Measurements from ENCODE around the gene C1QTNF6.

Gene C1QTNF6

GRCh38 chr22:37146507-37147180 is 41.4 kb downstream of the C1QTNF6 start:
- no peak for FAIRE-seq

GRCh38 chr22:37146051-37146385 is 42.0 kb downstream of the C1QTNF6 start:
- no peak for FAIRE-seq

More at GRCh38 chr22:37146507-37147180, 41.4 kb downstream of the C1QTNF6 start:
- DNase-seq (ENCODE audit: low spot score) = no peak

GRCh38 chr22:37145180-37146050 is 42.6 kb downstream of the C1QTNF6 start:
- peak; percentile 13 for FAIRE-seq
- no peak for DNase-seq (ENCODE audit: low spot score)

More at GRCh38 chr22:37146051-37146385, 42.0 kb downstream of the C1QTNF6 start:
- DNase-seq (ENCODE audit: low spot score) = no peak

GRCh38 chr22:37144180-37144554 is 43.9 kb downstream of the C1QTNF6 start:
- no peak for DNase-seq (ENCODE audit: low spot score)
- no peak for FAIRE-seq

- no peak for DNase-seq (ENCODE audit: low spot score)
- FAIRE-seq = no peak
Observed at GRCh38 chr22:37141971-37142370, 46.1 kb downstream of the C1QTNF6 start.

- FAIRE-seq (no peak), DNase-seq (ENCODE audit: low spot score) (no peak)
Observed at GRCh38 chr22:37141476-37141875, 46.6 kb downstream of the C1QTNF6 start.

- no peak for FAIRE-seq
- DNase-seq (ENCODE audit: low spot score) = no peak
Observed at GRCh38 chr22:37140686-37141323, 47.2 kb downstream of the C1QTNF6 start.

- DNase-seq (ENCODE audit: low spot score) = no peak
- FAIRE-seq = no peak
Observed at GRCh38 chr22:37139762-37140161, 48.3 kb downstream of the C1QTNF6 start.

GRCh38 chr22:37138849-37139561 is 49.0 kb downstream of the C1QTNF6 start:
- DNase-seq (ENCODE audit: low spot score) = no peak
- FAIRE-seq = no peak

GRCh38 chr22:37137903-37138665 is 50.0 kb downstream of the C1QTNF6 start:
- DNase-seq (ENCODE audit: low spot score) (no peak), FAIRE-seq (no peak)

- FAIRE-seq (no peak), DNase-seq (ENCODE audit: low spot score) (no peak)
Observed at GRCh38 chr22:37137131-37137530, 50.9 kb downstream of the C1QTNF6 start.

GRCh38 chr22:37135023-37135422 is 53.0 kb downstream of the C1QTNF6 start:
- DNase-seq (ENCODE audit: low spot score) (no peak), FAIRE-seq (peak; percentile 82)

- DNase-seq (ENCODE audit: low spot score) (no peak), FAIRE-seq (no peak)
Observed at GRCh38 chr22:37133304-37134018, 54.6 kb downstream of the C1QTNF6 start.

GRCh38 chr22:37132773-37133172 is 55.3 kb downstream of the C1QTNF6 start:
- no peak for FAIRE-seq
- no peak for DNase-seq (ENCODE audit: low spot score)

All from urothelium cell line (cell line).